Measurements from ENCODE around the gene PNPLA6. TPM values are rescaled to one million over a fixed set of nuclear protein-coding genes. Genes with fewer than 3 reads are reported as not detected.

Gene PNPLA6
- total and polyA plus RNA-seq, 2 of the 4 experiments (the other 2 are of a cell fraction), result 17.9 to 52.7 TPM

DNA sequence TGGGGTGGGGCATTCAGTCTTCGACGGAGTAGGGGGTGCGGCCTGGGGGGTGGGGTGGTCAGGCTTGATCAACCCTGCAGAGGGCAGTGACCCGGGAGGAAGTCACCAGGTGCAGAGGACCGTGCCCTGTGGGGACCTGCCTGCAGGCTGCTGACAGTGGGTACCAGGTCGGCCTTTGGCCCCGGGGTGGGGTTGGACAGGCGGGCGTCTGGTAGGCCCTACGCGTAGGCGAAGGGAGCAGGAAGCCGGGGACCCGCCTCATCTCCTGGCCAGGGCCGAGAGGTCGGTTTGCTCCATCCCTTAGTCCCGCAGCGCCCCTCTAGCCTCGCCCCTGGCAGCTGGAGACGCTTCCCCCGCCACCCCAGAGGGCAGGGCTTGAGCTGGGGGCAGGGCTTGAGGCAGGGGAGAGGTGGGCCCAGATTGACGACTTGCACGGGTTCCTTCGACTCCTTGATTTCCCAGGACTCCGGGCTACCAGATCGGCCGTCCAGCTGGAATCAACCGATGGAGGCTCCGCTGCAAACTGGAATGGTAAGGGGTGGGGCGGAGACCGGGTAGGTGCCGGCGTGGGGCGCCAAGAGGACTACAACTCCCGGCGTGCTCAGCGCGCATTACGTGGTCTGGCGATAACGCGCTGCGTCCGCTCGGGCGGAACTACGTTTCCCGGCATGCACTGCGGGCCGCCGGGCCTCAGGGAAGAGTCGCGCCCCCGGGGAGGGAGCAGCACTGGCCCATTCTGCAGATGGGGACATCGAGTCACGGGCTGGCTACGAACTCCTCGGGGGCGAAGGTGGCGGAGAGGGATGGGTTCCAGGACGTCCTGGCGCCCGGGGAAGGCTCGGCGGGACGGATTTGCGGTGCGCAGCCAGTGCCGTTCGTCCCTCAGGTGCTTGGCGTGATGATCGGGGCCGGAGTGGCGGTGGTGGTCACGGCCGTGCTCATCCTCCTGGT, at the start of gene PNPLA6 (continued):
- TF ChIP-seq, protein P1, sequence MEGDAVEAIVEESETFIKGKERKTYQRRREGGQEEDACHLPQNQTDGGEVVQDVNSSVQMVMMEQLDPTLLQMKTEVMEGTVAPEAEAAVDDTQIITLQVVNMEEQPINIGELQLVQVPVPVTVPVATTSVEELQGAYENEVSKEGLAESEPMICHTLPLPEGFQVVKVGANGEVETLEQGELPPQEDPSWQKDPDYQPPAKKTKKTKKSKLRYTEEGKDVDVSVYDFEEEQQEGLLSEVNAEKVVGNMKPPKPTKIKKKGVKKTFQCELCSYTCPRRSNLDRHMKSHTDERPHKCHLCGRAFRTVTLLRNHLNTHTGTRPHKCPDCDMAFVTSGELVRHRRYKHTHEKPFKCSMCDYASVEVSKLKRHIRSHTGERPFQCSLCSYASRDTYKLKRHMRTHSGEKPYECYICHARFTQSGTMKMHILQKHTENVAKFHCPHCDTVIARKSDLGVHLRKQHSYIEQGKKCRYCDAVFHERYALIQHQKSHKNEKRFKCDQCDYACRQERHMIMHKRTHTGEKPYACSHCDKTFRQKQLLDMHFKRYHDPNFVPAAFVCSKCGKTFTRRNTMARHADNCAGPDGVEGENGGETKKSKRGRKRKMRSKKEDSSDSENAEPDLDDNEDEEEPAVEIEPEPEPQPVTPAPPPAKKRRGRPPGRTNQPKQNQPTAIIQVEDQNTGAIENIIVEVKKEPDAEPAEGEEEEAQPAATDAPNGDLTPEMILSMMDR (conservative IDR thresholded peaks at IDR 0.05; ENCODE audit: low read depth, low read length), result no peak
- TF ChIP-seq, protein P2, sequence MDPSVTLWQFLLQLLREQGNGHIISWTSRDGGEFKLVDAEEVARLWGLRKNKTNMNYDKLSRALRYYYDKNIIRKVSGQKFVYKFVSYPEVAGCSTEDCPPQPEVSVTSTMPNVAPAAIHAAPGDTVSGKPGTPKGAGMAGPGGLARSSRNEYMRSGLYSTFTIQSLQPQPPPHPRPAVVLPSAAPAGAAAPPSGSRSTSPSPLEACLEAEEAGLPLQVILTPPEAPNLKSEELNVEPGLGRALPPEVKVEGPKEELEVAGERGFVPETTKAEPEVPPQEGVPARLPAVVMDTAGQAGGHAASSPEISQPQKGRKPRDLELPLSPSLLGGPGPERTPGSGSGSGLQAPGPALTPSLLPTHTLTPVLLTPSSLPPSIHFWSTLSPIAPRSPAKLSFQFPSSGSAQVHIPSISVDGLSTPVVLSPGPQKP (IDR thresholded peaks at IDR 0.05; ENCODE audit: borderline replicate concordance, low read depth, low read length), result no peak
